Ovary (tissue), 9 donors: ENCODE measurements around the gene NFIB. TPM values are rescaled to one million over a fixed set of nuclear protein-coding genes. Genes with fewer than 3 reads are reported as not detected.

Experiments
- DNase-seq, 5 donors: peaks; one replicate each; pipeline ENCODE4 v3.0.0-alpha.2; 2019 to 2020
- H3K27ac ChIP-seq, 2 donors: fragments of 200-600 bp; one replicate each; pipeline versions ENCODE4 v1.5.1 to v1.8.0; 2019 to 2022
- H3K27me3 ChIP-seq: fragments of 200-600 bp; one replicate; pipeline ENCODE4 v1.8.0; 2022
- H3K36me3 ChIP-seq: fragments of 200-600 bp; sonication (generic); one replicate; pipeline ENCODE4 v1.5.1; 2019
- H3K4me1 ChIP-seq: one replicate; pipeline ENCODE4 v1.8.1; 2013; ENCODE audit warnings: mild to moderate bottlenecking, moderate library complexity; ENCODE audit not compliant: insufficient read depth
- H3K4me3 ChIP-seq: fragments of 200-600 bp; sonication (generic); one replicate; pipeline ENCODE4 v1.5.1; 2017
- H3K9me3 ChIP-seq, 2 donors: fragments of 200-600 bp in 1 of 2; sonication (generic) in 1 of 2; one replicate each; pipeline versions ENCODE4 v1.5.1 to v1.8.1; 2013 to 2019; ENCODE audit warnings: mild to moderate bottlenecking in 1 of 2, moderate library complexity in 1 of 2
- EP300 ChIP-seq: sonication (generic); formaldehyde crosslinking; IDR thresholded peaks from one replicate; pipeline ENCODE4 v1.6.1; 2017; ENCODE audit warnings: antibody characterized with exemption
- POLR2A ChIP-seq: fragments of 450-650 bp; IDR thresholded peaks from one replicate; pipeline ENCODE4 v1.6.1; 2017; ENCODE audit warnings: antibody characterized with exemption, mild to moderate bottlenecking, moderate library complexity
- WGBS, 3 donors: extraction: QIAGEN DNeasy Blood & Tissue Kit in 1 of 3; methylation state at CpG; one replicate each; pipeline versions ENCODE4 v1.1.5 to v1.1.7; 2013 to 2017; 5-methylcytosine and 5-hydroxymethylcytosine counted together
- intact Hi-C, 4 donors: fragments of 100-400 bp; cut with DNase I; formaldehyde crosslinking; loops; one replicate each; pipeline versions ENCODE4 v1.11.0 to v1.15.1; 2022 to 2023
- polyA plus RNA-seq, 2 donors: library from polyadenylated mRNA; stranded (reverse); fragments of 200-250 nt in 1 of 2; fragments of 350-450 nt in 1 of 2; fragmentation: Illumina TruSeq in 1 of 2; extraction: RNeasy Lipid Tissue Mini Kit (QIAGEN cat#74804) in 1 of 2; gene quantifications; one replicate each; pipeline ENCODE4 v1.2.3, GENCODE V29; 2013 to 2014
- total RNA-seq, 7 donors: library from RNA; depleted of rRNA in 2 of 7; stranded (reverse); fragments of >200 nt in 2 of 7; fragmentation: NEBNext Ultra II Directional in 3 of 7; extraction: Animal tissue kit (Norgen Biotek cat#: 25700) in 3 of 7; gene quantifications; one replicate each; pipeline versions ENCODE4 v1.1.0 to v1.2.4, GENCODE V29; 2016 to 2023
- TF ChIP-seq, protein P1 (sequence below), 3 donors: fragments of 450-650 bp in 2 of 3; fragments of 200-600 bp in 1 of 3; IDR thresholded peaks; one replicate each; pipeline versions ENCODE4 v1.5.1 to v1.8.0; 2016 to 2022; ENCODE audit warnings: antibody characterized with exemption in 3 of 3, mild to moderate bottlenecking in 1 of 3
- donor health status: DM: no; HTN: no; CAD: no; lungs with moderate emphysema.
- donor health status: DM: no; HTN: no; CAD: no.
- donor health status: Bipolar disorder and iron deficiency.
- donor health status: DM: yes; HTN: yes; CAD: no.
- donor health status: DM: no; HTN: no; CAD: no.
- donor health status: DM: yes; HTN: yes; CAD: no.

NFIB gene
- total and polyA plus RNA-seq, 9 donors, result 8.7 to 111 (median 53.2) TPM

DNA sequence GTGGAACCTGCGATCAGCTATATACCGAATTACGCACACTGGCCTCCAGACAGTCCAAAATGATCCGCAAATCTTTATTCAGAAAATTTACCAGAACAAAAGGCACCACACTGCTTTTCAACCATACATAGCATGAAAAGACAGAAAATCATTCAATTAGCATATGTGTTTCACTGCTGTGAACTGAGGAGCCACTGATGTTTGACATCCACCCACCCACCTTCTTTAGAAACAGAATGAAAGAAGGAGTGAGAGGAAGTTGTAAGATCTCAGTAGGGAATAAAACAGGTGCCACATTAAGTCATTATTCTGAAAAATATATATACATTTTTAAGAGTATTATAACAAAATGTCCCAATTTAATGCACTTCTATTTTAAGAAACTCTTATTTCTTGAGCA lies 156.8 kb downstream of the NFIB start:
- TF ChIP-seq POLR2A (no peak), EP300 (no peak)
- TF ChIP-seq, protein P1, sequence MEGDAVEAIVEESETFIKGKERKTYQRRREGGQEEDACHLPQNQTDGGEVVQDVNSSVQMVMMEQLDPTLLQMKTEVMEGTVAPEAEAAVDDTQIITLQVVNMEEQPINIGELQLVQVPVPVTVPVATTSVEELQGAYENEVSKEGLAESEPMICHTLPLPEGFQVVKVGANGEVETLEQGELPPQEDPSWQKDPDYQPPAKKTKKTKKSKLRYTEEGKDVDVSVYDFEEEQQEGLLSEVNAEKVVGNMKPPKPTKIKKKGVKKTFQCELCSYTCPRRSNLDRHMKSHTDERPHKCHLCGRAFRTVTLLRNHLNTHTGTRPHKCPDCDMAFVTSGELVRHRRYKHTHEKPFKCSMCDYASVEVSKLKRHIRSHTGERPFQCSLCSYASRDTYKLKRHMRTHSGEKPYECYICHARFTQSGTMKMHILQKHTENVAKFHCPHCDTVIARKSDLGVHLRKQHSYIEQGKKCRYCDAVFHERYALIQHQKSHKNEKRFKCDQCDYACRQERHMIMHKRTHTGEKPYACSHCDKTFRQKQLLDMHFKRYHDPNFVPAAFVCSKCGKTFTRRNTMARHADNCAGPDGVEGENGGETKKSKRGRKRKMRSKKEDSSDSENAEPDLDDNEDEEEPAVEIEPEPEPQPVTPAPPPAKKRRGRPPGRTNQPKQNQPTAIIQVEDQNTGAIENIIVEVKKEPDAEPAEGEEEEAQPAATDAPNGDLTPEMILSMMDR (IDR thresholded peaks at IDR 0.05), result no peak
- H3K36me3 ChIP-seq, result no peaks in the 10 kb centered on the region
- 94 to 98% (median 98%) methylated on average over 4 of the region's 4 CpGs for WGBS, 3 donors
- H3K9me3 ChIP-seq, result no peaks in the 10 kb centered on the region
- intact Hi-C loops, result no loop called here
- no peaks in the 10 kb centered on the region for H3K27me3 ChIP-seq
- peaks cover 3% of the 10 kb centered on the region for H3K4me1 ChIP-seq
- DNase-seq, result no peak
- no peak overlapping the region for H3K27ac ChIP-seq
- no peak overlapping the region for H3K4me3 ChIP-seq

DNA sequence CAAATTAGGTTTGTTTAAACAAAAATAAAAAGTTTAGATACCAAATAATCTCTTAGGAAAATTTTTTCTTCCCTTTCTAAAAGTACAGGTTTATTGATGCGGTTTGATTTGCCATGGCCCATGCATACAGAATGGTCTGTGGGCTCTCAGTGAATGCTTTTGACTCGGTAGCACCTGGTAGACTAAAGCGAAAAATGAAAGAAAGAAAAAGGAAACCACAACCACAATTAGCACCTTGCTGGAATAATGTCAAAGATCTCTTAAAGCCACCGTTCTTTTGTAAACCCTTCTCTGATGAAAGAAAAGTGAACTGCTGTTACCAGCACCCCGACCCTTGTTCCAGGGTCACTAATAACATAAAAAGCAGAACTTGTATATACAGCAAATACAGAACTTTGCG lies 157.9 kb downstream of the NFIB start:
- 84 to 92% (median 87%) methylated on average over 6 of the region's 6 CpGs for WGBS, 3 donors
- Histone ChIP-seq H3K36me3 (no peaks in the 10 kb centered on the region), H3K27me3 (no peaks in the 10 kb centered on the region), H3K9me3 (no peaks in the 10 kb centered on the region), H3K27ac (no peak overlapping the region), H3K4me3 (no peak overlapping the region), H3K4me1 (peaks cover 3% of the 10 kb centered on the region)
- intact Hi-C loops, result no loop called here
- DNase-seq, result no peak
- TF ChIP-seq POLR2A, result no peak
- TF ChIP-seq EP300, result no peak
- TF ChIP-seq, protein P1 (IDR thresholded peaks at IDR 0.05), result no peak

DNA sequence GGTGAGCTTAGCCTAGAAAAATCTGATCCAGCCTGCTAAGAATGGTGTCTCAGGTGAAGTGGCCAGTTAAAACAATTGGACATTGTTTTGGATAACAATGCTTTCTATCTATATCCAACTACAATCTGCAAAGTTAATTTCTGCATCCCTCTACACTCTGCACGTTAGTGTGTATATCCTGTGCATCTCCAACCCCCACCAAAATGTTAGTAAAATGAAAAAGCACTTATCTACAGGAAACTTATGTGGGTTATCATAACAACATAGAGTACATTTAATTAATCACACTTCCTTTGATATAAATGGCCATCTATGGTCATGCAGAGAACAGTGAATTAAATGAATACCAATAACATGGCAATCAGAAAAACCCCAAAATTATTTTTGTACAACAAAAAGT lies 158.7 kb downstream of the NFIB start:
- WGBS, 3 donors, result 69 to 80% (median 79%) methylated on average over 1 of the region's 1 CpG
- no peaks in the 10 kb centered on the region for H3K9me3 ChIP-seq
- intact Hi-C loops, result no loop called here
- H3K4me3 ChIP-seq, result no peak overlapping the region
- no peaks in the 10 kb centered on the region for H3K36me3 ChIP-seq
- no peak for DNase-seq
- TF ChIP-seq EP300, result no peak
- TF ChIP-seq, protein P1 (IDR thresholded peaks at IDR 0.05), result no peak
- TF ChIP-seq POLR2A, result no peak
- H3K27me3 ChIP-seq, result no peaks in the 10 kb centered on the region
- peaks cover 3% of the 10 kb centered on the region for H3K4me1 ChIP-seq
- H3K27ac ChIP-seq, result no peak overlapping the region

DNA sequence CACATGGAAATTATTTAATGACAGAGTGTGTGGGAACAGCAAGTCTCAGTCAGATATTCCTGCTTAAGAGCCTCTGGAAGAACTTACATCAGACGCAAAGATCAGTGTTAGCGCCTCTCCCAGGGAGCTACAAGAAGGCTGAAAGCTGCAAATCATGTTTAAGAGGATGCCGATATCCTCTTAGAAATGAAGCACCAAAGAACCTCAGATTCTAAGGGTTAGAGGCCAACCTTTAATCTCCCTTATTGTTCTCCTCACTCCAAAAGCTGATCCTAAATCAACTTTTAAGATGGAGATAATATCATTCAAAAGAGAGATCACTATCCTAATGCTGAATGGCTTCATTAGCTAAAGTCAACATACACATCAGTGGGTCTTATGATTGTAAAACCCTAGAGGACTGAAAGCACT lies 160.6 kb downstream of the NFIB start:
- no peak overlapping the region for H3K27ac ChIP-seq
- H3K9me3 ChIP-seq, result no peaks in the 10 kb centered on the region
- intact Hi-C loops, result no loop called here
- WGBS, 3 donors, result 56 to 85% (median 79%) methylated on average over 3 of the region's 3 CpGs
- H3K27me3 ChIP-seq, result no peaks in the 10 kb centered on the region
- H3K36me3 ChIP-seq, result no peaks in the 10 kb centered on the region
- no peak overlapping the region for H3K4me3 ChIP-seq
- no peaks in the 10 kb centered on the region for H3K4me1 ChIP-seq
- TF ChIP-seq, protein P1 (IDR thresholded peaks at IDR 0.05), result no peak
- TF ChIP-seq EP300, result no peak
- TF ChIP-seq POLR2A, result no peak
- no peak for DNase-seq

DNA sequence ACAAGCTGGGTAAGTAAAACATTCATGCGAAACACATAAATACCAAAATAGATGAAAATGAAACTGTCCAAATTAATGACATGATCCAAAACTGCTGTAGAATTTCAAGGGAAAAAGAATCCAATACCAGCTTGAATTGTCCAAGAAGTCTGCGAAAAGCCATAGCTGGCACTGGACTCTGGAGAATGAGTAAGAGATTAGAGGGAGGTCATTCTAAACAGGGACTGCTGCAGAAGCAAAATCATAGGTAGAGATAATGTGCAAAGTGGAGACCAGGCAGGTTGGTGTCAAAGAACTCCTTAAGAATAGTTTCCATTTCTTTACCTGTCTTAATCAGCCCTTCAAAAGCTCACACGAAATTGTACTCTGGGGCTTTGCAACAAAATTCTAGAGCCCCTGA lies 162.5 kb downstream of the NFIB start:
- intact Hi-C loops, result no loop called here
- TF ChIP-seq, protein P1 (IDR thresholded peaks at IDR 0.05), result no peak
- Histone ChIP-seq H3K36me3 (no peaks in the 10 kb centered on the region), H3K27me3 (no peaks in the 10 kb centered on the region), H3K4me3 (no peak overlapping the region), H3K4me1 (no peaks in the 10 kb centered on the region), H3K27ac (no peak overlapping the region), H3K9me3 (no peaks in the 10 kb centered on the region)
- DNase-seq, result no peak
- 75 to 89% (median 87%) methylated on average over 3 of the region's 3 CpGs for WGBS, 3 donors
